ENCODE results near the gene SMARCD2.
"Not testable (repeated sequence)": the region's sequence is repeated elsewhere in the genome, so short reads cannot be mapped to it uniquely, and the experiment has no call there.

SMARCD2 gene

DNA sequence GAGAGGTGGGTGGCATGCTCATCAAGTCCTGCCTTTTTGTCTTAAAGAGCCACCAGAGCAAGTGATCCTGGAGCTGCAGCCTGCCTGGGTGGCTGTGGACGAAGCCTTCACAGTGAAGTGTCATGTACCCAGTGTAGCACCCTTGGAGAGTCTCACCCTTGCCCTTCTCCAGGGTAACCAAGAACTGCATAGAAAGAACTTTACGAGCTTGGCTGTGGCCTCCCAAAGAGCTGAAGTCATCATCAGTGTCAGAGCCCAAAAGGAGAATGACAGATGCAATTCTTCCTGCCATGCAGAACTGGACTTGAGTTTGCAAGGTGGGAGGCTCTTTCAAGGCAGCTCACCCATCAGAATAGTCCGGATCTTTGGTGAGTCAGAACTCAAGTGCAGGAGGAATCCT, 16.8 kb upstream of the SMARCD2 start:
- Histone ChIP-seq H3K9me3 (no peaks in the 10 kb centered on the region), H3K4me3 (ENCODE audit: low read depth, low read length) (no peak overlapping the region), H3K4me1 (no peaks in the 10 kb centered on the region), H3K27me3 (no peaks in the 10 kb centered on the region; the same call in 1 of the 2 replicates), H3K36me3 (no peaks in the 10 kb centered on the region)
- DNase-seq = no peak
- TF ChIP-seq CTCF (IDR thresholded peaks at IDR 0.05; ENCODE audit: low read depth, low read length) = no peak

GRCh38 chr17:63856425-63856824, 13.9 kb upstream of the SMARCD2 start:
- not testable (repeated sequence) for H3K4me3 ChIP-seq (ENCODE audit: low read depth, low read length); H3K9me3 ChIP-seq; H3K27me3 ChIP-seq; H3K36me3 ChIP-seq; H3K4me1 ChIP-seq; DNase-seq

- no peak for TF ChIP-seq CTCF (IDR thresholded peaks at IDR 0.05; ENCODE audit: low read depth, low read length)
- H3K4me1 ChIP-seq = no peaks in the 10 kb centered on the region
- H3K27me3 ChIP-seq = no peaks in the 10 kb centered on the region; the same call in 1 of the 2 replicates
- no peaks in the 10 kb centered on the region for H3K9me3 ChIP-seq
- DNase-seq = no peak
- H3K4me3 ChIP-seq (ENCODE audit: low read depth, low read length) = no peak overlapping the region
- H3K36me3 ChIP-seq = no peaks in the 10 kb centered on the region
Measured at GRCh38 chr17:63855185-63855584, 12.7 kb upstream of the SMARCD2 start.

- Histone ChIP-seq H3K9me3 (no peaks in the 10 kb centered on the region), H3K36me3 (no peaks in the 10 kb centered on the region), H3K4me3 (ENCODE audit: low read depth, low read length) (no peak overlapping the region), H3K27me3 (no peaks in the 10 kb centered on the region), H3K4me1 (no peaks in the 10 kb centered on the region)
- no peak for DNase-seq
- TF ChIP-seq CTCF (IDR thresholded peaks at IDR 0.05; ENCODE audit: low read depth, low read length) = no peak
Measured at GRCh38 chr17:63854709-63855108, 12.2 kb upstream of the SMARCD2 start.

GRCh38 chr17:63853260-63853659, 10.8 kb upstream of the SMARCD2 start:
- Histone ChIP-seq H3K27me3 (no peaks in the 10 kb centered on the region), H3K36me3 (no peaks in the 10 kb centered on the region), H3K4me3 (ENCODE audit: low read depth, low read length) (no peak overlapping the region), H3K4me1 (no peaks in the 10 kb centered on the region), H3K9me3 (no peaks in the 10 kb centered on the region)
- no peak for TF ChIP-seq CTCF (IDR thresholded peaks at IDR 0.05; ENCODE audit: low read depth, low read length)
- no peak for DNase-seq

DNA sequence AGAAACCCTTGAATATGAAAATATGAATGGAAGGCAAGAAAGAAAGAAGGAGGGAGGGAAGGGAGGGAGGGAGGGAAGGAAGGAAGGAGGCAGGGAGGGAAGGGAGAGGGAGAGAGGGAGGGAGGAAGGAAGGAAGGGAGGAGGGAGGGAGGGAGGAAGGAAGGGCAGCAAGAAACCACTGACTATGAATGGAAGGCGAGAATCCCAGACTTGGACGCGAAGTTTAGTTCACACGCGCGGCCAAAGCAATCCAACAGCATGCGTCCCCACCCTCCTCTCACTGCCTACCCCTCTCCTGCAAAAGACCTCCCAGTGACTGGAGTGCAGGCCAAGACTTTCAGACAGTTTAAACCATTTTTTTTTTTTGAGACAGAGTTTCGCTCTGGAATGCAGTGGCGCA, 7.9 kb upstream of the SMARCD2 start:
- Histone ChIP-seq H3K36me3 (no peaks in the 10 kb centered on the region), H3K4me1 (no peaks in the 10 kb centered on the region), H3K4me3 (ENCODE audit: low read depth, low read length) (no peak overlapping the region), H3K9me3 (no peaks in the 10 kb centered on the region), H3K27me3 (no peaks in the 10 kb centered on the region)
- TF ChIP-seq CTCF (IDR thresholded peaks at IDR 0.05; ENCODE audit: low read depth, low read length) = no peak
- DNase-seq = no peak

Data from BE2C (cell line).